ENCODE measurements around the gene SPATC1L. TPM values are rescaled to one million over a fixed set of nuclear protein-coding genes. Genes with fewer than 3 reads are reported as not detected.

SPATC1L gene
- total and polyA plus RNA-seq, 2 donors (not counting 3 experiments of a cell fraction or from before 2014, with no cell fraction given) = 11.5 to 15.3 TPM

GRCh38 chr21:46220847-46221246 is 36.6 kb upstream of the SPATC1L start:
- ChIA-PET POLR2A (no interaction called here), CTCF (interaction anchor here (0.6 kb wide), 1 partner anchor 205 kb away, joined by 3 read pairs; no protein-coding TSS in a partner anchor)
- no peak for DNase-seq (ENCODE audit: low read depth, low spot score)
- Histone ChIP-seq H3K9ac (replicated peaks; ENCODE audit: extremely low read depth, insufficient read depth, low read length) (no peak overlapping the region), H3K4me1 (ENCODE audit: control insufficient read depth, extremely low read depth, insufficient read depth, low read length) (no peaks in the 10 kb centered on the region), H3K9me3 (replicated peaks; ENCODE audit: control insufficient read depth, insufficient read depth, low read length) (no peaks in the 10 kb centered on the region), H3K79me2 (ENCODE audit: control insufficient read depth, insufficient read depth, low read length) (peaks cover 29% of the 10 kb centered on the region), H2AFZ (ENCODE audit: low read depth, low read length) (no peak overlapping the region), H3K4me3 (replicated peaks in 1 of 3; ENCODE audit: insufficient read depth in 1 of 3, low read depth in 1 of 3, low read length in 3 of 3) (no peak overlapping the region), H3K9me1 (replicated peaks; ENCODE audit: control insufficient read depth, extremely low read depth, insufficient read depth, low read length) (no peaks in the 10 kb centered on the region), H3K27ac (ENCODE audit: insufficient read depth, low read depth, low read length) (no peak overlapping the region), H4K20me1 (replicated peaks; ENCODE audit: control insufficient read depth, extremely low read depth, insufficient read depth, low read length) (no peaks in the 10 kb centered on the region), H3K36me3 (ENCODE audit: control insufficient read depth in 2 of 2, extremely low read depth in 1 of 2, insufficient read depth in 2 of 2, low read length in 2 of 2) (peaks cover 9 to 13% of the 10 kb centered on the region in 2 experiments), H3K4me2 (ENCODE audit: insufficient read depth, low read length) (no peak overlapping the region), H3K27me3 (ENCODE audit: control insufficient read depth in 2 of 2, insufficient read depth in 2 of 2, low read length in 2 of 2) (no peaks in the 10 kb centered on the region)
- TF ChIP-seq MYC (IDR thresholded peaks at IDR 0.05; ENCODE audit: low read depth, low read length) = no peak
- dilution Hi-C loops (cut with MboI; ENCODE audit: extremely low pct_ligation_motif_present, low sequenced_read_pairs) (no loop called here), intact Hi-C loops (cut with micrococcal nuclease) (no loop called here)
- no peak for FAIRE-seq
- no TSS peak for BruUV-seq (replicated peaks)

- H4K20me1 ChIP-seq (replicated peaks; ENCODE audit: control insufficient read depth, extremely low read depth, insufficient read depth, low read length) = no peaks in the 10 kb centered on the region
- H3K9me1 ChIP-seq (replicated peaks; ENCODE audit: control insufficient read depth, extremely low read depth, insufficient read depth, low read length) = no peaks in the 10 kb centered on the region
- H3K4me2 ChIP-seq (ENCODE audit: insufficient read depth, low read length) = no peak overlapping the region
- dilution Hi-C loops (cut with MboI; ENCODE audit: extremely low pct_ligation_motif_present, low sequenced_read_pairs) = no loop called here
- intact Hi-C loops (cut with micrococcal nuclease) = no loop called here
- BruUV-seq (replicated peaks) = no TSS peak
- ChIA-PET CTCF (no interaction called here), POLR2A (no interaction called here)
- no peak for TF ChIP-seq POLR2AphosphoS5 (IDR thresholded peaks at IDR 0.05; ENCODE audit: insufficient read depth, low read depth, low read length)
- TF ChIP-seq MYC (IDR thresholded peaks at IDR 0.05; ENCODE audit: low read depth, low read length) = no peak
- no peak for TF ChIP-seq EZH2 (IDR thresholded peaks at IDR 0.05; ENCODE audit: borderline replicate concordance, low read depth, low read length, severe bottlenecking)
- no peak for TF ChIP-seq FOS (IDR thresholded peaks at IDR 0.05; ENCODE audit: borderline replicate concordance, insufficient read depth, low read length)
- no peak for TF ChIP-seq CTCF (IDR thresholded peaks at IDR 0.05; ENCODE audit: extremely low read depth in 1 of 2, insufficient read depth in 1 of 2, low read depth in 1 of 2, low read length in 2 of 2)
- no peak for TF ChIP-seq POLR2A (IDR thresholded peaks at IDR 0.05; ENCODE audit: low read depth, low read length)
- TF ChIP-seq GATA2 (IDR thresholded peaks at IDR 0.05; ENCODE audit: insufficient read depth, insufficient read length, low read depth, low read length) = no peak
- TF ChIP-seq JUN (IDR thresholded peaks at IDR 0.05; ENCODE audit: borderline replicate concordance, insufficient read depth, insufficient read length, low read depth) = no peak
- no peak for TF ChIP-seq MAX (IDR thresholded peaks at IDR 0.05; ENCODE audit: insufficient read depth, insufficient read length)
- H2AFZ ChIP-seq (ENCODE audit: low read depth, low read length) = no peak overlapping the region
- no peak overlapping the region for H3K9ac ChIP-seq (replicated peaks; ENCODE audit: extremely low read depth, insufficient read depth, low read length)
- H3K27ac ChIP-seq (ENCODE audit: insufficient read depth, low read depth, low read length) = no peak overlapping the region
- FAIRE-seq = no peak
- H3K9me3 ChIP-seq (replicated peaks; ENCODE audit: control insufficient read depth, insufficient read depth, low read length) = no peaks in the 10 kb centered on the region
- H3K79me2 ChIP-seq (ENCODE audit: control insufficient read depth, insufficient read depth, low read length) = peaks cover 26% of the 10 kb centered on the region
- no peak for DNase-seq (ENCODE audit: low read depth, low spot score)
- H3K4me3 ChIP-seq (replicated peaks in 1 of 3; ENCODE audit: insufficient read depth in 1 of 3, low read depth in 1 of 3, low read length in 3 of 3) = no peak overlapping the region
- H3K36me3 ChIP-seq (ENCODE audit: control insufficient read depth in 2 of 2, extremely low read depth in 1 of 2, insufficient read depth in 2 of 2, low read length in 2 of 2) = peaks cover 10 to 13% of the 10 kb centered on the region in 2 experiments
- no peaks in the 10 kb centered on the region for H3K4me1 ChIP-seq (ENCODE audit: control insufficient read depth, extremely low read depth, insufficient read depth, low read length)
- H3K27me3 ChIP-seq (ENCODE audit: control insufficient read depth in 2 of 2, insufficient read depth in 2 of 2, low read length in 2 of 2) = no peaks in the 10 kb centered on the region
Measured at GRCh38 chr21:46220275-46220810, 36.1 kb upstream of the SPATC1L start.
